ENCODE measurements around the gene TSGA10.
A peak's percentile ranks its signal among the peaks of the same experiment; 100 is the strongest.
"Not testable (repeated sequence)": the region's sequence is repeated elsewhere in the genome, so short reads cannot be mapped to it uniquely, and the experiment has no call there.

Gene TSGA10

GRCh38 chr2:99154643-99155536 lies at the start of gene TSGA10, which contains the start of gene LIPT1:
Gene TSGA10, minus strand, starts transcription at chr2:99154942. Its CDS starts 45,503 bp downstream, at chr2:99109439.
Gene LIPT1, plus strand, starts transcription at chr2:99154967. Its CDS starts 6,991 bp downstream, at chr2:99161958.
- peak; percentile 93 for DNase-seq (ENCODE audit: low spot score)

GRCh38 chr2:99201959-99202678 lies 47.4 kb upstream of the TSGA10 start:
- DNase-seq (ENCODE audit: low spot score) = no peak

GRCh38 chr2:99200076-99200800 lies 45.5 kb upstream of the TSGA10 start:
- DNase-seq (ENCODE audit: low spot score) = no peak

- DNase-seq (ENCODE audit: low spot score) = no peak
Observed at GRCh38 chr2:99198103-99198841, 43.5 kb upstream of the TSGA10 start.

- DNase-seq (ENCODE audit: low spot score) = not testable (repeated sequence)
Observed at GRCh38 chr2:99192364-99192763, 37.6 kb upstream of the TSGA10 start.

GRCh38 chr2:99190548-99190947 lies 35.8 kb upstream of the TSGA10 start:
- DNase-seq (ENCODE audit: low spot score) = no peak

GRCh38 chr2:99188357-99188756 lies 33.6 kb upstream of the TSGA10 start:
- DNase-seq (ENCODE audit: low spot score) = no peak

GRCh38 chr2:99187011-99187410 lies 32.3 kb upstream of the TSGA10 start:
- DNase-seq (ENCODE audit: low spot score) = no peak

GRCh38 chr2:99184811-99185210 lies 30.1 kb upstream of the TSGA10 start:
- no peak for DNase-seq (ENCODE audit: low spot score)

- DNase-seq (ENCODE audit: low spot score) = no peak
Observed at GRCh38 chr2:99183025-99183424, 28.3 kb upstream of the TSGA10 start.

- no peak for DNase-seq (ENCODE audit: low spot score)
Observed at GRCh38 chr2:99181624-99182000, 26.9 kb upstream of the TSGA10 start.

- peak; percentile 94 for DNase-seq (ENCODE audit: low spot score)
Observed at GRCh38 chr2:99180755-99181623, 26.2 kb upstream of the TSGA10 start, which contains the start of the genes MITD1 and MRPL30. Gene MITD1, minus strand, starts transcription at chr2:99181058. Its CDS starts 77 bp downstream, at chr2:99180981. Gene MRPL30, plus strand, starts transcription at chr2:99181184. Its CDS starts 5,020 bp downstream, at chr2:99186204.

GRCh38 chr2:99171377-99172140 lies 16.8 kb upstream of the TSGA10 start:
- no peak for DNase-seq (ENCODE audit: low spot score)

- DNase-seq (ENCODE audit: low spot score) = peak; percentile 37
Observed at GRCh38 chr2:99169534-99169933, 14.8 kb upstream of the TSGA10 start.

- no peak for DNase-seq (ENCODE audit: low spot score)
Observed at GRCh38 chr2:99166218-99166617, 11.5 kb upstream of the TSGA10 start.

- no peak for DNase-seq (ENCODE audit: low spot score)
Observed at GRCh38 chr2:99159594-99159993, 4.9 kb upstream of the TSGA10 start.

- no peak for DNase-seq (ENCODE audit: low spot score)
Observed at GRCh38 chr2:99158599-99158998, 3.9 kb upstream of the TSGA10 start.

GRCh38 chr2:99156891-99157290 lies 2.1 kb upstream of the TSGA10 start:
- no peak for DNase-seq (ENCODE audit: low spot score)

- no peak for DNase-seq (ENCODE audit: low spot score)
Observed at GRCh38 chr2:99153921-99154604, 679 bp downstream of the TSGA10 start.

All from activated CD4-positive, alpha-beta T cell treated with anti-CD3 and anti-CD28 coated beads, Interleukin-2, Interleukin-4, amounts not matched to agents 100 ng/mL and 50 ng/mL, durations not matched to agents 16 hours and 8 hours (primary cell).